ENCODE measurements around the gene NGEF.

The NGEF gene

DNA sequence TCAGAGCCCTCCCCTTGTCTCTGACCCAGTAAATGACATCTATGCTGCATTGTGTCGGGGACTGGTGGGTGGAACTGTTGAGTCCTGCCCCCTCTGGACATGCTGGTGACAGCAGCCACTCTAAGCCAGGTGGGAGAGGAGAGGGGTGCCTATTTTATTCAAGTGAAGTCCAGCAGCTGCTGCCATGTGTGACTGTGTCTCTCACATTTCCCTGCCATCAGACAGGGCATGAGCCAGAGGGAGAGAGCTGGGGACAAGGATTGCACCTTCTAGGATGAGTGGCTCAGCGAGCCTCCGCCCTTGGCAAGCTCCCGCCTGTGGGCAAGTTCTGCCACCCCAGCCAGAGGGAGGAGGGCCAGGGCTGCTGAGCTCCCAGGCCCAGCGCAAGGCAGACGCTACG lies 13.7 kb downstream of the NGEF start:
- DNase-seq (ENCODE audit: low spot score), result no peak

DNA sequence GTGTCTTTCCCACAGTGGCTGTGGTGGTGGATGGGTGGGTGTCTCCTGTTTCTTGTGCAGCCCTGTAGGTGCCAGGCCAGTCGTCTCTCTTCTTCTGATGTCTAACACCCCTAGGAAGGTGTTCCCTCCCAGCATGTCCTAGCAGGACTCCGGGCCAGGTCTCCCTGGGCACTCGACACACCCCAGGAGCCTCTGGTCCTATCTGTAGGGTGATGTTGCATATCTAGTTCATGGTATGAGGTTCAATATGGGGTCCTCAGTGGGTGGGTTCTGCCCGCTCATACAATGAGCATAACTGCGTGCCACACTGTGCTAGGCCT lies 14.4 kb downstream of the NGEF start:
- DNase-seq (ENCODE audit: low spot score), result no peak

DNA sequence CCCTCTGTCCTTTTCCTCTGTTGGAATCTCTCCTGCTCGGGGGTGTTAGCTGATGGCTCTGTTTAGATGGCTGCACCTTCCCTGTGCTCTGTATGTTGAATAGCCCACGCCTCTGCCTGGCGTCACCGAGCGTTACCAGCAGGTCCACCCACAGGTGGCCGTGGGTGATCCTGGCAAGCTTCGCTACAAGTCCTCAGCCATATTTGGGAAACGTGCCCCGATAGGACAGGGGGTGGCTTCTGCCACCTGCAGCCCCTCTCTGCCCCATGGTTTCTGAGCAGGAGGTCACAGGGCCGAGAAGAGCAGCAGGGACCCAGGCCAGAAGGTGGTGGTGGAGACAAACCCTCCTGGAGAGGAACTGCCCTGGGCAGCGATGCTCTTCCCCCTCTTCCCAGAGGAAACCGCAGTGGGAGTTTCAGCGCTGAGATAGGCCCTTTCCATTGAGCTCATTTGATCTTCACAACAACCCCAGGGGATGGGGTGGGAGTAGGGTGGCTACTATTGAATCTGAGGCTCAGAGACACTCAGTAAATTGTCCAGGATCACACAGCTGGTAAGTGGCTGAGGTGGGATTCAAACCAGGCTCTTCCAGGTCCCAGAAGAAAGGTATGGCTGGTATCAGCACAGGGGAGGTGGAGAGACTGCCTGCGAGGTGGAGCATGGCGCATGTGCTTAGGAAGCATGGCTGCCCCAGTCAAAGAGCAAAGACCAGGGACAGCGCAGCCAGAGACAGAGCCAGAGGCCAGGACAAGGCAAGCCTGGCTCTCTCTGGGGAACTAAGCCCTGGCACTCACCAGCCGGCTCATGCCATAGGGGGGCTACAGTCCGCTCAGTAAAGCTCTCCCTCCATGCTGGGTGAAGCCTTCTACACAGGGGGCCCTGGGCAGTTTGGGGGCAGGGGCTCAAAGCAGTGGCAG lies 15.0 kb downstream of the NGEF start:
- no peak for DNase-seq (ENCODE audit: low spot score)

DNA sequence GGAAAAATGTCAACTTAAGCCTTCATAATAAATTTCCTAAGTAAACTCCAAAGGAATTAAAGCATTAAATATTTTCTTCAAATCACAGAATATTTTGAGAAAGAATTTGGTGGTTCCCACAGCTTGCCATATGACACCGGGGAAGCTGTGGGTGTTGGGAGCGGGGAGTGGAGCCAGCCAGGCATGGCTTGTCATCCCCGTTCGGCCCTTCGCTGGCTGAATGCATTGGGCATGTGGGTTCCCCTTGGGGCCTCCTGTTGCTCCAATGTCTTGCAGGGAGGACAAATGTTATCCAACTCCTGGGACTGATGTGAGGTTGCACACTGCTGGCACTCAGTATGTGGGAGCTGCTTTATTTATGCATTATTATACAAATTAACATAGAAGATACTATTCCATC lies 18.6 kb downstream of the NGEF start:
- DNase-seq (ENCODE audit: low spot score), result no peak

DNA sequence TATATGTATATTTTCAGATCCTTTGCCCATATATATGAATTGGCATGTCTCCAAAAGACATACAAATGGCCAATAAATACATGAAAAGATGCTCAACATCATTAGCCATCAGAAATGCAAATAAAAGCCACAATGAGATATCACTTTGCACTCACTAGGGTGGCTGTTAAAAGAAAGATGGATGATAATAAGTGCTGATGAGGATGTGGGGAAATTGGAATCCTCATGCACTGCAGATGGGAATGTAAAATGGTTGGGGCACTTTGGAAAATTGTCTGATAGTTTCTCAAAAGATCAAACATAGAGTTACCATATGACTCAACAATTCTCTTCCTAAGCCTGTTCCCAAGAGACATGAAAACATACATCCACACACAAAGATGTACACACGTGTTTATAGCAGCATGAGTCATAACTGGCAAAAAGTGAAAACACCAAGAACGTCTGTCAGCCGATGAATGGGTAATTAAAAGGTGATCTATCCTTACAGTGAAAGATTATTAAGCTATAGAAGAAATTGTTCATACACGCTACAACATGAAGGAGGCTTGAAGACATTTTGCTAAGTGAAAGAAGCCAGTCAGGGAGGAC lies 19.7 kb downstream of the NGEF start:
- no peak for DNase-seq (ENCODE audit: low spot score)

DNA sequence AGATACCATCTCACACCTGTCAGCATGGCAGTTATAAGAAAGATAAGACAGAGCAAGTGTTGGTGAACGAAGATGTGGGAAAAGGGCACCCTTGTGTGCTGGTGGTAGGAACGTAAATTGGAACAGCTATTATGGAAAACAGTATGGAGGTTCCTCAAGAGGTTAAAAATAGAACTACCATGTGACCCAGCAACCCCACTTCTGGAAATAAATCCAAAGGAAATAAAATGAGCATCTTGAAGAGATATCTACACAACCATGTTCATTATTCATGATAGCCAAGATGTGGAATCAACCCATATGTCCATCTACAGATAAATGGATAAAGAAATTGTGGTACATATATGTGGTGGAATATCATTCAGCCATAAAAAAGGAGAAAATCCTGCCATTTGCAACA lies 26.9 kb downstream of the NGEF start:
- no peak for DNase-seq (ENCODE audit: low spot score)

DNA sequence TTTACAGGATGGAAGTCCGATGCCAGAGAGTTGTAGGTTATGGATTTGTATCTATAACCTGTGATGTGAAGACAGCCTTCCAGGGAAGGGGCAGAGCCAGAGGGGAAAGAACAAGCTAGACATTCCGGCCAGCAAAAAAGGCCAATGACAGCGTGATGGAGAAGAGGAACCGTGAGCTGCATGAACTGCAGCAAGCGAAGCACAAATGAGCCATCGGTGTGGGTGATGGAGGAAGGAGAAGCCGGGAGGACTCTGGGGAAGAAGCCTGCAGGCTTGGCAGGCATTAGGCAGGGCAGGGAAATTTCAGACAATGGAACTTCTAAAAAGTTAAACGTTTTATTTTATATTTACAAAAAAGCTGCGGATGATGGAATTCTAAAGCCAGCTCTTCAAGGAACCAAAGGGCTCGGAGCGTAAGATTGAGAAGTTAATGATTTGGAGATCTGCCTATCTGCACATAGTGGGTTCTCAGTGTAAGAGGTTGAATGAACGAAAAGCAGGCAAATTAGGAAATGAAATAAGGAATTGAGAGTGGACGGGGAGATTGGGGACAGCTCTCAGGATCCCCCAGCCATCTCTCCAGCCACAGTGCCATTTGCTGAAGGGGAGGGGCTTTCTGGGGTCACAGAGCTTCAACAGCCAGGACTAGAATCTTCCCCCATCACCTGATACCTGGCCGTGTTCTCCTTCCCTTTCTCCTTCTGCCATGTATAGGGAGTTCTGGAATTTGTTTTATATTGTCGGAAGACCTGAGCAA lies 28.4 kb downstream of the NGEF start:
- DNase-seq (ENCODE audit: low spot score), result no peak

DNA sequence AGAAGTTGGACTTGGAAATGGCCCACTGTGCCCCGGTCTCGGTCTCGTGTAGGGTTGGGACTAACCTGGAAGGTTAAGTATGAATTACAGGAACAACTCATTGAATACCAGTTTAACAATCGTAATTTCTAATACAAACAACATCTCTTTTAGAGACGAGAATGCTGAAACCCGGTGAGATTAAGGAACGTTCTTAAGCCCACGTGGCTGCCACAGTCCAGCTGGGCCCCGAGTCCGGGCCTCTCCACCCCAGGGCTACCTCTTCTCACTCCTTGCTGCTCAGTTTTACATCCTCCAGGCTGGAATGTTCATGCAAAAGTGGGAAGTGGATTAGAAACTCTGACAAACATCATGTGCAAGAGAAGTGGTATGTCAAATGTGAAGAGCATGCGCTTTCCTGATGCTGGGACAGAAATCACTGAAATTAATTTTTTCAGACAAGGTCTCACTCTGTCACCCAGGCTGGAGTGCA lies 29.4 kb downstream of the NGEF start:
- no peak for DNase-seq (ENCODE audit: low spot score)

DNA sequence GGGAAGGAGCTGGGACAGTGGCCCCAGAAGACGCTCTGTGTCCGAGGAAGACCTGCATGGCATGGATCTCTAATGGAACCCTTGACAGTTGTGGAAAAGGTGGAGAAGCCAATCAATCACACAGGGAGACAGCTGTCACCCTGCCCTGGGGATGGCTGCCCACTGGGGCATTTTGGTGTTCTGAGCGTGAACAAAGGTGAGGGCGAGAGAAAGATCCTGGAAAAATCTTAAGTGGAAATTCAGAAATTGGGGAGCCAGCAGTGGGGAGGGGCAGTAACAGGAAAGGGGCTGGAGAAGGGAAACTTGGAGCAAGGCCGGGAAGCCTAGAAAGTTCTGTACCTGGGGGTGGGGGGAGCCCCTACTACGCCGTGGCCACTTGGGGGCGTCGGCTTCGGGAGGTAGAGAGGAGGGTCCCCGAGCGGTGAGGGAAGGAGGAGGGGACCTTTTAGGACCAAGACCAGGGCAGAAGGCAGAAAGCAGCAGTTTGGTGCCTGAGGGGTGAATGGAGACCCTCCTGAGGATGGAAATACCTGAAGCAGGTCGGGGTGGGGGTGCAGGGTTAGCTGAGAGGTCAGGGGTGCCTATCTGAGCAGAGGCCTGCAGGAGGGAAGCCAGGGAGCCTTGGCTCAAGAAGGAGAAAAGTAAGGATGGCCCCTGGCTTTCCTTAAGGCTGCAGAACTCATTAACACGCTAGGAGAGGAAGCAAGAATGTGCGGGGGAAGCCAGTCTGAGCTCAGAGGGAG lies 30.0 kb downstream of the NGEF start:
- no peak for DNase-seq (ENCODE audit: low spot score)

DNA sequence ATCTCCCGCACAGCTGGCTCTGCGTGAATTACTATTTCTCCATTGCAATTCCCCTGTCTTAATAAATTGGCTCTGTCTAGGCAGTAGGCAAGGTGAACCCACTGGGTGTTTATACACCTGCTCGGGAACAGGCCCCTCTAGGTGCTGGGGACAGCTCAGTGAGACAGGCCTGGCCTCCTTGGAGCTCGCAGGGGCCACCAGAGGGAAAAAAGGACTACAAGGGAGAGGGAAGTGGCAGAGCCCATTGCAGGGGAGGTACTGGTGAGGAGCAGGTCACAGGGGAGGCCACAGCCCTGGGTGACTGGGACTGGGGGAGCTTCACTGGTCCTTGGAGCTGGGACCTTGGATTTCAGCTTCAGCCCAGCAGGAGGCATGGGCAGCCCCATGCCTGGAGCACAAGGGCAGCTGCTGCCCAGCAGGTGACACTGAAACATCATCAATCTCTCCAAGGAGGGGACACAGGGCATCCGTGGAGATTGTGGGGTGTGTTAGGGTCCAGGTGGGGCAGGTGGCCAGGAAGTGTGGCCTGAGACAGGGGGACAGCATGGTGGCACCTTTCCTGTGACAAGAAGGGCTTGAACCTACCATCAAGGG lies 31.2 kb downstream of the NGEF start:
- no peak for DNase-seq (ENCODE audit: low spot score)

DNA sequence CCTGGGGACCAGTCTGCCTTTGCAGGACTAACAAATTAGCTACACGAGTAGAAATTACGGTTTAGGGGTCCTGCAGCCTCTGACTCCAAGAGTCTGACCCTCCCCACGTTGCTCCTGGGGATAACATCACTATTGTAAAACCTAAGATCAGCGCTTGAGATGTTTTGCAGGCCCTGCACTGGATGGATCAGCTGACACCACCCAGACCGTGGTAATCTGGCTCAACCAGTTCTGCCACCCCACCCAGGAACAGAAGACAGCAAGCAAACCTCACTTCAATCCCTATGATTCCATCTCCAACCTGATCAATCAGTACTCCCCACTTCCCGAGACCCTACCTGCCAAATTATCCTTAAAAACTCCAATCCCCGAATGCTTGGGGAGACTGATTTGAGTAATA lies 31.7 kb downstream of the NGEF start:
- no peak for DNase-seq (ENCODE audit: low spot score)

DNA sequence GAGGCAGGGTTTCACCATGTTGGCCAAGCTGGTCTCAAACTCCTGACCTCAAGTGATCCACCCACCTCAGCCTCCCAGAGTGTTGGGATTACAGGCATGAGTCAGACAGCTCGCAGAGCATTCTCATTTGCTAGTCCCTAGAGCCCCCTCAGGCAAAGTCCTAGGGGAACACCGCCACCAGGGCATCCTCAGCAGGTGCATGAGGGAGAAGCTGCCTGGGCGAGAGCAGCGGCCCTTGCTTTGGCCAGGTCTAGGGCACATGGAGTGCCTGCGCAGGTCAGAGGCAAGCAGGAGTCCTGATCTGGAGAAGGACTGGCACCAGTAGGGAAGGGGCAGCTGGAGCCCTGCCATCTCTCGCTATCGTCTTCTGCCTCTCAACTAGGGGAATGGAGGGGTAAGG lies 32.4 kb downstream of the NGEF start:
- DNase-seq (ENCODE audit: low spot score), result no peak

DNA sequence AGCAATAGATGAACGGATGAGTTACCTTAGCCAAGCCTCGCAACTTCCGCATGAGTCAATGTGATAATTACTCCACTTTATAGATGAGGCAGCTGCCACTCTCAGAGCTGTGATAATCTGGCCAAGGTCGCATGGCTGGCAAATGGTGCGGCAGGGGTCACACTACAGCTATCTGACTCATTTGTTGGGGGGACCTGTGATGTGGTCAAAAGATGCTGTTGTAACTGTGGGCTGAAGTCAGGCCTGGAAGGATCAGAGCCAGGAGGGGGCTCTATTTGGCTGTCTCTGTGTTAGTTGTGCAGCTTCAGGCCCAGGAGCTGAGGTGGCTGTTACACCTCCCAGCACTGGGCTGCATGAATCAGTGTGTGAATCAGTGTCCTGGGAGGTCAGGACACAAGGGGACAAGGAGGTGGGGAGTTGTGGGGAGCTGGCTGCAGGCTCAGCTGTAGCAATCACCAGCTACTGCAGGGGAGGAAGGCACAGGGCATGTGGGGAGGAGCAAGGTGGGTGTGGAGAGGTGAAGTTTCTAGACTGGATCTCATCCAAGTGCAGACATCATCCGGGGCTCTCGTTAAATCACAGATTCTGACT lies 33.1 kb downstream of the NGEF start:
- DNase-seq (ENCODE audit: low spot score), result no peak

DNA sequence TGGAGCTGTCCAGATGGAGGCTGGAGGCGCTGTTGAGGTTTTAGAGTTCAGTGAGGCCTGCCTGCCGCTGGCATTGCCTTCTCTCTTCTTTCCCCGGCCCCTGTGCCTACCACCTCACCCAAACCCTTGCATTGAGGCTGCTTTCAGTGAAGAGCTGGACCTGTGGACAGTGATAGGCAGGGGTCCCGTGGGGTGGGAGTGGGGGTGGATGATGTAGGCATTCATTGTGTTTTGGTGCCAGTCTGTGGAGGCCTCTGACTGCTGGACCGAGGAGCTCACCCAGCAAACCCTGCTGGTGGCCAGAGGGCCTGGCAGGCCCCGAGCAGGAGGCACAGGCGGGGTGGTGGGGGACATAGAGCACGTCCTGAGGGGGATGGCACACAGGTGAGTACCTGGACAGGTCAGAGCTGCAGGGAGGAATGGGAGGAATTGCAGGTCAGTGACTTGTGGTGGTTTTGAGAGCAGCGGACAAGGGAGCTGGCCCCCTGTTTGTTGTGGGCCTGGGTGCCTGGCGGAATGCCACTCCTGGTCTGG lies 35.6 kb downstream of the NGEF start:
- DNase-seq (ENCODE audit: low spot score), result no peak

DNA sequence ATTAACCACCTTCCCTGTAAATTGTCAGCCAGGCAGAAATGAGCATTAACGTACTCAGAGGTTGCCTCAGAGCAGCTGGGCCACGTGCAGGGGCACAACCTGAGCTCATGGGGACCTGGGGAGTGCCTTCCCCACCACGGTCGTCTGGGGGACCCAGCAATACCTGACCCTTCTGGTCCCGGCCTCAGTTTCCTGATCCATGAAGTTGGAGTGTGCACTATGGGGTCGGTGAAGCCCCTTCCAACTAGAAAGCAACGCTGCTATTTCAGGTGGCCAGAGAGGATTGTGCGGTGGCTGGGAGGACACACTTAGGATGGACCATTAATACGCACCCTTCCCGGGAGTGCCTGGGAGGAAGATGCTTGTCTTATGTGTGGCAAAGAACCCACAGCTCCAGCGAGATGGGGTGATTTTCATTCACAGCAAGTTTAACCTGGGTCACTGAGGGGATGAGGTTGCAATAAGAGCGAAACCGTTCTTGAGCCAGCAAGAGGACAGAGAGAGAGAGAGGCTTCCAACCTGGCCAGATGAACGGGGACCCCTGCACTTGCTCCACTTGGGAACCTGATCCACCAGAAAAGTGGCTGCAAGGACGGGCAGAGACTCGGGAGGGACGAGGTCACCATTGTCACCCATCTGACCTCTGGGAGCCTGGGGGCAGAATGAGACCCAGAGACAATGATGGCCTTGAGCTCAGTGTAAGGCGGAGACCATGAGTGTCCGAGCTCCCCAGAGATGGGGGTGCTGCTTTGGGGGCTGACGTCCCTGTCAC lies 36.2 kb downstream of the NGEF start:
- no peak for DNase-seq (ENCODE audit: low spot score)

DNA sequence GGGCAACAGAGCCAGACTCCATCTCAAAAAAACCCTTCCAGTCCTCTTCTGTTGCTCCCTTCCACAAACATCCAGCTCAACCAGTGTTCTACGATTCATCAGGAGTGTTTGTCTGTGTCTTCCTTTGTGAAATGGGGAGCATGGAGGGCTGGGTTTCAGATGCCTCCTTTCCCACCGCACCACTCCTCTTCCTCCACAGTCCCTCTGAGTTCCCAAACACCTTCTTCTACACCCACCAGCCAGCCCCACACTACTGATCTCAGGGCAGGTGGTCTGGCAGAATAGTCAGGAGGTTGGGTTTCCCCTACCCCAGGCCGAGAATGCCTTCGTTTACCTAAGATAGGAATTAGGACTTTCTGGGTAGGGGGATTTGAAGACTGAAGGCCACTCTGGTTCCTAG lies 36.9 kb downstream of the NGEF start:
- DNase-seq (ENCODE audit: low spot score), result no peak

DNA sequence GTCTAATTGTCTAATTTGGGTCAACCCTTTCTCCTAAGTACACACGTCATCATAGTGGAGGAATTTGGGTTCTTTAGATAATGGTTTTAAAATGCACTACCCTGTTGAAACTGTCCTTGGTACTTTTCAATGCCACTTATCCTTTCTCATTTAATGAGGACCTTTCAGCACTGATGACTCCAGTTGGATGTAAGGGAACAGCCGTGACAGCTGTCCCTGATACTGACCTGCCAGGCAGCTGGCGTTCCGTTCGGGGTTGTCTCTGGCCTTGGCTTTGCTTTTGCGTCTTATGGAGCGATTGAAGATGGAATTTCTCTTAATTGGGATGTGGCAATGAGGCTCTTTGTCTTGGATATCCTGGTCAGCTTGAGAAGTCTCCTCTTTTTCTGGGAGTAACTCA lies 38.7 kb downstream of the NGEF start:
- DNase-seq (ENCODE audit: low spot score), result no peak

DNA sequence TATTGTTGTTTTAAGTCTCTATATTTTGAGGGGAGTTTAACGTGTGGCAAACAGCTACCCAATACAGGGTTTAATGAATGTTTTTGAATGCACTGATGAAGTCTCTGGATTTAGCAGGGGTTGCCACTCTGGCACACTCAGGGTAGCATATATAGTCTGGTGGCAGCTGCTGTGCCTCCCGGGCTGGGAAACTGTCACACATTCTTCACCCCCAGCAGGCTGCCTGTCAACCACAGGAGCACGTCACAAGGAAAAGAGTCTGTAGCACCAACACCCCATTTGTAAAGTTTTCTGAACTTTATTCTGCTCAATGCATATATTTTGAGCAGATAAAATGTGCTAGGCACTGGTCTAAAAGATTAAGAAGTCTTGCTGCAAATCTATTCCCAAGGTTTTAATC lies 39.3 kb downstream of the NGEF start:
- DNase-seq (ENCODE audit: low spot score), result no peak

DNA sequence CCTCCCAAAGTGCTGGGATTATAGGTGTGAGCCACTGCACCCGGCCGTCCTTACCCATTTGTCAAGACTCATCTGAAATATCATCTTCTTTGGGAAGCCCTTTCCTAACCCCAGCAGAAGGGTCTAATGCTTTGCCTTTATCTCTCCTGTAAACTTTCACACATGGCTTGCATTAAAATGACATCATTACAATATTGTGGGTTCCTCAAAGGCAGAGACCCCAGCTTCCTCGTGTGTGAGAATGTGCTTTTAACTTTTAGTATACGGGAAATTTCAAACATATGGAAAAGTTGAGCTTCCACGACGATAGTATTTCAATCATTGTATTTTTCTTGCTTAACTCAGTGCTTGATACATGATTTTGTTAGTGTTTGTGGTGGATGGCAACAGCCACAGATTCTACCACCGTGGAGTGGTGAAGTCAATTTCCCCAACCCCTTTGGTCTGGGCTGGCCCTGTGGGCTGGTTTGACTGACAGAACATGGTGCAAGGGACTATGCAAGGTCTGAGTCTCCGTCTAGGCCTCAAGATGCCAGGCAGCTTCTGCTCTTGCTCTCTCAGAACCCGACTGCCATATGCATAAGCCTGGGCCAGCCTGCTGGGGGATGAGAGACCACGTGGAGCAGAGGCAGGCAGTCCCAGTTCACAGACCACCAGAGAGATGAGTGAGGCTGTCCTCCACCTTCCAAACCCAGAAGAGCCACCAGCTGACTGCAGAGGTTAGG lies 39.9 kb downstream of the NGEF start:
- no peak for DNase-seq (ENCODE audit: low spot score)

DNA sequence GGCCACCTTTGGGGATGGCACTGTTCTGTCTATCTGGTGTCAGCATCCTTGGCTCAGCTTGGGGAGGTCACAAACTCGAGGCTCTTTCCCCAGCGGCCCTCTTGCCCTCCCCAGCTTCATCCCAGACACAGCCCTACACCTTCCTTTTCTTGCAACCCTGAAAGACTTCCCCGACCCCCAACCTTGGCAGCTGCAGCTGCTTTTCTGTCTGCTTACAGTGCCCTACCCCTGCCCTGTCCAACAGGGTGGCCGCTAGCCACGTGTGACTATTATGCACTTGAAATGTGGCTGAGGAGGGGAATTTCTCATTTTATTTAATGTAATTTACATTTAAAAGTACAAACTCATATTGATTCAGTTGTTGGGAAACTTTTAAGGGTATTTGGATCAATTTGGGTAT lies 41.3 kb downstream of the NGEF start:
- no peak for DNase-seq (ENCODE audit: low spot score)
